ENCODE measurements around the gene LY6G5C. TPM values are rescaled to one million over a fixed set of nuclear protein-coding genes. Genes with fewer than 3 reads are reported as not detected.

LY6G5C gene
- total and polyA plus RNA-seq, 2 donors (not counting 3 experiments of a cell fraction or from before 2014, with no cell fraction given): 8.2 to 11.4 TPM

DNA sequence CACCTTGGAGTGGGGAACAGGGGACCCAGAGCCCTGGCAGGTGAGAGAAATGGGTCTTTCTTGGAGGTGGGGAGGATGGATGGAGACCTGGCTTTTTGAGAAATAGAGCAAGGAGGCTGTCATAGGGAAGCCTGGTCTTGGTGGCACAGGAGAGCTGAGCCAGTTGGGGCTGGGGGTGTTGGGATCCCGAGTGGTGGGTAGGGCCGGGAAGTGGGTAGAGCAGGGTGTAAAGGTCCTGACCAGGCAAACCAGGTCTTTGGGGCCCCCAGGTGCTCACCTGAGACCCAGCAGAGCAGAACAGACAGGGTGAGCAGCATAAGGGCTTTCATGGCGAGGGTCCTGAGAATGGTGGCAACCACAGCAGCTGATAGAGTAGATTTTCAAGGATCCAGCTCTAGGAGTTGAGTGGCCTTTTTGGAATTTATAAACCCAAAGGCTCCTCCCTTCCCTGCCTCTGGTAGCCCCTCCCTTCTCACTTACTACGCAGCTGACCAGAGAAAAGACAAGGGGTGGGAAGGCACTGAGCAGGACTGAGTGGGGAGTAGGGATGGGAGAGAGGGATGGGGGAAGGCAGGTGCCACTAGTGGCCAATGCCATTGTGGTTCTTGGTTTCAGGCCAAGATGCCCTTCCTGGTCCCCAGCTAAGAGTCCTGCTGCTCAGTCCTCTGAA lies 40.6 kb upstream of the LY6G5C start, which contains the start of gene LY6G6C:
Gene LY6G6C, minus strand, starts transcription at position 396 of the 670 bp plus-strand sequence. Its CDS starts 67 bp downstream, at position 329.
- no peak for DNase-seq (ENCODE audit: low read depth, low spot score)
- no peak for FAIRE-seq
- Histone ChIP-seq H3K4me1 (ENCODE audit: control insufficient read depth, extremely low read depth, insufficient read depth, low read length) (peaks cover 9% of the 10 kb centered on the region), H2AFZ (ENCODE audit: low read depth, low read length) (no peak within 1 kb of the TSS), H3K9me3 (replicated peaks; ENCODE audit: control insufficient read depth, insufficient read depth, low read length) (no peaks in the 10 kb centered on the region), H3K4me2 (ENCODE audit: insufficient read depth, low read length) (no peak within 1 kb of the TSS), H4K20me1 (replicated peaks; ENCODE audit: control insufficient read depth, extremely low read depth, insufficient read depth, low read length) (no peaks in the 10 kb centered on the region), H3K36me3 (ENCODE audit: control insufficient read depth in 2 of 2, extremely low read depth in 1 of 2, insufficient read depth in 2 of 2, low read length in 2 of 2) (peaks cover 0 to 4% of the 10 kb centered on the region in 2 experiments), H3K79me2 (ENCODE audit: control insufficient read depth, insufficient read depth, low read length) (no peaks in the 10 kb centered on the region), H3K9ac (replicated peaks; ENCODE audit: extremely low read depth, insufficient read depth, low read length) (no peak within 1 kb of the TSS), H3K27me3 (ENCODE audit: control insufficient read depth in 2 of 2, insufficient read depth in 2 of 2, low read length in 2 of 2) (peaks cover 0 to 2% of the 10 kb centered on the region in 2 experiments), H3K9me1 (replicated peaks; ENCODE audit: control insufficient read depth, extremely low read depth, insufficient read depth, low read length) (no peaks in the 10 kb centered on the region), H3K4me3 (replicated peaks in 1 of 3; ENCODE audit: insufficient read depth in 1 of 3, low read depth in 1 of 3, low read length in 3 of 3) (no peak within 1 kb of the TSS), H3K27ac (ENCODE audit: insufficient read depth, low read depth, low read length) (no peak within 1 kb of the TSS)
- intact Hi-C loops (cut with micrococcal nuclease): no loop called here
- no TSS peak for BruUV-seq (replicated peaks)
- POLR2A ChIA-PET: interaction anchor here (0.5 to 1.0 kb wide), 2 partner anchors 27 to 106 kb away, joined by 3 to 6 read pairs; partner anchors contain the start of gene HSPA1B
- CTCF ChIA-PET: no interaction called here
- dilution Hi-C loops (cut with MboI; ENCODE audit: extremely low pct_ligation_motif_present, low sequenced_read_pairs): no loop called here
- no peak for TF ChIP-seq POLR2AphosphoS5 (IDR thresholded peaks at IDR 0.05; ENCODE audit: insufficient read depth, low read depth, low read length)
- TF ChIP-seq, protein P1, sequence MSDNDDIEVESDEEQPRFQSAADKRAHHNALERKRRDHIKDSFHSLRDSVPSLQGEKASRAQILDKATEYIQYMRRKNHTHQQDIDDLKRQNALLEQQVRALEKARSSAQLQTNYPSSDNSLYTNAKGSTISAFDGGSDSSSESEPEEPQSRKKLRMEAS (IDR thresholded peaks at IDR 0.05; ENCODE audit: insufficient read depth, insufficient read length): no peak
- no peak for TF ChIP-seq GATA2 (IDR thresholded peaks at IDR 0.05; ENCODE audit: insufficient read depth, insufficient read length, low read depth, low read length)
- TF ChIP-seq MYC (IDR thresholded peaks at IDR 0.05; ENCODE audit: low read depth, low read length): no peak
- TF ChIP-seq POLR2A (IDR thresholded peaks at IDR 0.05; ENCODE audit: low read depth, low read length): no peak
- TF ChIP-seq FOS (IDR thresholded peaks at IDR 0.05; ENCODE audit: borderline replicate concordance, insufficient read depth, low read length): no peak
- TF ChIP-seq, protein P2, sequence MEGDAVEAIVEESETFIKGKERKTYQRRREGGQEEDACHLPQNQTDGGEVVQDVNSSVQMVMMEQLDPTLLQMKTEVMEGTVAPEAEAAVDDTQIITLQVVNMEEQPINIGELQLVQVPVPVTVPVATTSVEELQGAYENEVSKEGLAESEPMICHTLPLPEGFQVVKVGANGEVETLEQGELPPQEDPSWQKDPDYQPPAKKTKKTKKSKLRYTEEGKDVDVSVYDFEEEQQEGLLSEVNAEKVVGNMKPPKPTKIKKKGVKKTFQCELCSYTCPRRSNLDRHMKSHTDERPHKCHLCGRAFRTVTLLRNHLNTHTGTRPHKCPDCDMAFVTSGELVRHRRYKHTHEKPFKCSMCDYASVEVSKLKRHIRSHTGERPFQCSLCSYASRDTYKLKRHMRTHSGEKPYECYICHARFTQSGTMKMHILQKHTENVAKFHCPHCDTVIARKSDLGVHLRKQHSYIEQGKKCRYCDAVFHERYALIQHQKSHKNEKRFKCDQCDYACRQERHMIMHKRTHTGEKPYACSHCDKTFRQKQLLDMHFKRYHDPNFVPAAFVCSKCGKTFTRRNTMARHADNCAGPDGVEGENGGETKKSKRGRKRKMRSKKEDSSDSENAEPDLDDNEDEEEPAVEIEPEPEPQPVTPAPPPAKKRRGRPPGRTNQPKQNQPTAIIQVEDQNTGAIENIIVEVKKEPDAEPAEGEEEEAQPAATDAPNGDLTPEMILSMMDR (IDR thresholded peaks at IDR 0.05; ENCODE audit: extremely low read depth in 1 of 2, insufficient read depth in 1 of 2, low read depth in 1 of 2, low read length in 2 of 2): no peak
- TF ChIP-seq JUN (IDR thresholded peaks at IDR 0.05; ENCODE audit: borderline replicate concordance, insufficient read depth, insufficient read length, low read depth): no peak
- TF ChIP-seq EZH2 (IDR thresholded peaks at IDR 0.05; ENCODE audit: borderline replicate concordance, low read depth, low read length, severe bottlenecking): no peak

Measured in endothelial cell of umbilical vein (primary cell).